ENCODE data around the gene NKIRAS2.

NKIRAS2 gene

GRCh38 chr17:42051645-42052044, 31.8 kb downstream of the NKIRAS2 start:
- TF ChIP-seq TEAD4 (IDR thresholded peaks at IDR 0.05) (no peak), MAX (IDR thresholded peaks at IDR 0.05) (no peak), FOXM1 (IDR thresholded peaks at IDR 0.05; ENCODE audit: borderline replicate concordance, low read depth) (no peak), CREB1 (IDR thresholded peaks at IDR 0.05; ENCODE audit: low read depth) (no peak), TCF12 (IDR thresholded peaks at IDR 0.05; ENCODE audit: low read depth) (no peak), EP300 (IDR thresholded peaks at IDR 0.05; ENCODE audit: borderline replicate concordance) (no peak), RAD21 (IDR thresholded peaks at IDR 0.05; ENCODE audit: low read depth) (no peak), YY1 (IDR thresholded peaks at IDR 0.05; ENCODE audit: low read depth) (no peak), CEBPB (IDR thresholded peaks at IDR 0.05) (no peak), ZBTB7A (IDR thresholded peaks at IDR 0.05; ENCODE audit: low read depth) (no peak), TAF1 (IDR thresholded peaks at IDR 0.05; ENCODE audit: low read depth) (no peak), EGR1 (IDR thresholded peaks at IDR 0.05) (no peak)

GRCh38 chr17:42052346-42052877, 32.5 kb downstream of the NKIRAS2 start:
- no peak for TF ChIP-seq RAD21 (IDR thresholded peaks at IDR 0.05; ENCODE audit: low read depth)
- no peak for TF ChIP-seq NFIC (IDR thresholded peaks at IDR 0.05)
- no peak for TF ChIP-seq USF1 (IDR thresholded peaks at IDR 0.05)
- no peak for TF ChIP-seq FOXM1 (IDR thresholded peaks at IDR 0.05; ENCODE audit: borderline replicate concordance, low read depth)
- TF ChIP-seq YY1 (IDR thresholded peaks at IDR 0.05; ENCODE audit: low read depth): no peak
- TF ChIP-seq MAX (IDR thresholded peaks at IDR 0.05): no peak
- no peak for TF ChIP-seq CEBPB (IDR thresholded peaks at IDR 0.05)
- TF ChIP-seq CREB1 (IDR thresholded peaks at IDR 0.05; ENCODE audit: low read depth): no peak
- no peak for TF ChIP-seq EGR1 (IDR thresholded peaks at IDR 0.05)

- TF ChIP-seq TEAD4 (IDR thresholded peaks at IDR 0.05) (no peak), ZBTB7A (IDR thresholded peaks at IDR 0.05; ENCODE audit: low read depth) (no peak), CREB1 (IDR thresholded peaks at IDR 0.05; ENCODE audit: low read depth) (no peak), EGR1 (IDR thresholded peaks at IDR 0.05) (no peak), FOXM1 (IDR thresholded peaks at IDR 0.05; ENCODE audit: borderline replicate concordance, low read depth) (no peak), USF1 (IDR thresholded peaks at IDR 0.05) (no peak), EP300 (IDR thresholded peaks at IDR 0.05; ENCODE audit: borderline replicate concordance) (no peak), RAD21 (IDR thresholded peaks at IDR 0.05; ENCODE audit: low read depth) (no peak), REST (IDR thresholded peaks at IDR 0.05; ENCODE audit: low read depth) (no peak), MAX (IDR thresholded peaks at IDR 0.05) (no peak), CEBPB (IDR thresholded peaks at IDR 0.05) (no peak), TAF1 (IDR thresholded peaks at IDR 0.05; ENCODE audit: low read depth) (no peak), NFIC (IDR thresholded peaks at IDR 0.05) (no peak), YY1 (IDR thresholded peaks at IDR 0.05; ENCODE audit: low read depth) (no peak), TCF12 (IDR thresholded peaks at IDR 0.05; ENCODE audit: low read depth) (no peak)
Observed at GRCh38 chr17:42053731-42054500, 34.0 kb downstream of the NKIRAS2 start.

- TF ChIP-seq FOXM1 (IDR thresholded peaks at IDR 0.05; ENCODE audit: borderline replicate concordance, low read depth) (no peak), CREB1 (IDR thresholded peaks at IDR 0.05; ENCODE audit: low read depth) (no peak), YY1 (IDR thresholded peaks at IDR 0.05; ENCODE audit: low read depth) (no peak), MAX (IDR thresholded peaks at IDR 0.05) (no peak), USF1 (IDR thresholded peaks at IDR 0.05) (no peak), RAD21 (IDR thresholded peaks at IDR 0.05; ENCODE audit: low read depth) (no peak)
Observed at GRCh38 chr17:42055027-42055426, 35.1 kb downstream of the NKIRAS2 start.

GRCh38 chr17:42055496-42055895, 35.6 kb downstream of the NKIRAS2 start:
- TF ChIP-seq ZBTB7A (IDR thresholded peaks at IDR 0.05; ENCODE audit: low read depth) (no peak), CREB1 (IDR thresholded peaks at IDR 0.05; ENCODE audit: low read depth) (no peak), MAX (IDR thresholded peaks at IDR 0.05) (no peak), USF1 (IDR thresholded peaks at IDR 0.05) (no peak), CEBPB (IDR thresholded peaks at IDR 0.05) (no peak), FOXM1 (IDR thresholded peaks at IDR 0.05; ENCODE audit: borderline replicate concordance, low read depth) (no peak), YY1 (IDR thresholded peaks at IDR 0.05; ENCODE audit: low read depth) (no peak), TEAD4 (IDR thresholded peaks at IDR 0.05) (no peak), RAD21 (IDR thresholded peaks at IDR 0.05; ENCODE audit: low read depth) (no peak), NFIC (IDR thresholded peaks at IDR 0.05) (no peak)

All from Ishikawa (cell line).